Activated gamma-delta T cell (primary cell): Measurements from ENCODE around the gene VPS26A.
"Not testable (repeated sequence)": the region's sequence is repeated elsewhere in the genome, so short reads cannot be mapped to it uniquely, and the experiment has no call there.

Source experiments
- DNase-seq: peaks from one replicate; lab custom pipeline; 2025; lab: John Stamatoyannopoulos, UW

Gene VPS26A

DNA sequence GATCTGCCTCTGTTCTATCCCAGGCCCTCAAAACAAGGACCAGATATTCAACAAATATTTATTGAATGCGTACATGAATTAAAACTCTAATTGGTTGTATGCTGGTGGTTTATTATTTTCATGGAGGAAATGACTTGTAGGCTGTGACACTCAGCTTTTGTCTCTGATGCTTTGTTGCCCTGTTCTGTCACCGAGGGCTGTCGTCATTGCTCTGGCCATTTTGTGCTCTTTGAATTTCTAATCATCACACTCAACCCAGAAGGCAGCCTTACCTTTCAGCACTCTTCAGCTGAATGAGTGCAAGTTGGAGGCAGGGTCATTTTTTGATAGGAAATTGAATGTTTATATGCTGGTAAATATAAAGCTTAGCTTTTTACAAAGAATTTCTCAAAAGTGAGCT, 21.5 kb upstream of the VPS26A start:
- DNase-seq = no peak

DNA sequence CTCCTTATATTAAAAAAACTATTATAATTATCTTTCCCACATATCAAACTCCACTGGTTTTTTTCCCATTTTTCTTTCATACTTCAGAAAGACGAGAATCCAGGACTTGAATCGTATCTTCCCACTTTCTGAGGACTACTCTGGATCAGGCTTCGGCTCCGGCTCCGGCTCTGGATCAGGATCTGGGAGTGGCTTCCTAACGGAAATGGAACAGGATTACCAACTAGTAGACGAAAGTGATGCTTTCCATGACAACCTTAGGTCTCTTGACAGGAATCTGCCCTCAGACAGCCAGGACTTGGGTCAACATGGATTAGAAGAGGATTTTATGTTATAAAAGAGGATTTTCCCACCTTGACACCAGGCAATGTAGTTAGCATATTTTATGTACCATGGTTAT, 20.2 kb upstream of the VPS26A start:
- no peak for DNase-seq

DNA sequence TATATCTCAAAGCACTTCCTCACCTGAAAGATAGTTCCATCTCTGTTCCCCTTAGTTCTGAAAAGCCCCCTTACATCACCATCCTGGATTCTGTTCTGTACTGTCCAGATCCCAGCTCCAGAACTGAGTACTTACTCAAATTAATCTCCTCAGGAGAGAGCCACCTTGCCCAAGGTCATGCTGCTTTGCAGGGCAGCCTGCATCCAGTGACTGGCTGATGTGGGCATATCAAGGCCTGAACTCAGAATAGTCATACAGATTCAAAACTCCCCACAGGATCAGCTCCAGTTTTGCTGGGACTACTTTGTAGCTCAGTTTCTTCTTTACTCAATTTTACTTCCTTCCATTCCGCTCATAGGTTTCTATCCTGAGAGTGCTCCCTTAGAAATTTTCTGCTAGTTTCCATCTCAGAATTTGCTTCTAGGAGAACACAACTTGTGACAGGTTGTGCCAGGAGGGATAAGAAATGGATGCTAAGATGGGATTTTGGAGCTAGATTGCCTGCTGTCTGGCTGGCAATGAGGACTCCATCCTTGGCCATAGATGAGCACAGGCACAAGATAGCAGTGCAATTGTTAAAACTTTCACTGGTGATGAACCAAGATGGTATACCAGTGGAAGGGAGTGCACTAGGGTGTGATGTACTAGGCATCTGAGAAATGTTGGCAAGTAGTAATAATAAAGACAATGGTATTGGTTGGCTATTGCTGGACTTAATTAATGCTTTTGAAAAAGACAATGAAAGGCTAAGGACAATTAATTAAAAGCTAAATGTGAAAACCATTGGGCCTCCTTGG, 18.8 kb upstream of the VPS26A start:
- no peak for DNase-seq

DNA sequence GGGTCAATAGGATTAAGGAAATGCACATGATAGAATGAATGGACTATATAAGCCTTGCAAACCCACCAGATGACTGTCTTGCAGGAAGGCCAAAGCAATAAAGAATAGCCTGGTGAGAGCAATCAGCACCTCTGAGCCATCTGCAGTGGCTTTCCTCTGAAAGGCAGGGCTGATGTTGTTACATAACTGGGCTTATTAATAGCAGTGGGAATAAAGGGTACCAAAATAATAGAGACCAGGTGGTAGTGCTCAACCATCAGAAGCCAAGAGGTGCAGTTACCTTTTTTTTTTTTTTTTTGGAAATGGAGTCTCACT, 16.8 kb upstream of the VPS26A start:
- no peak for DNase-seq

DNA sequence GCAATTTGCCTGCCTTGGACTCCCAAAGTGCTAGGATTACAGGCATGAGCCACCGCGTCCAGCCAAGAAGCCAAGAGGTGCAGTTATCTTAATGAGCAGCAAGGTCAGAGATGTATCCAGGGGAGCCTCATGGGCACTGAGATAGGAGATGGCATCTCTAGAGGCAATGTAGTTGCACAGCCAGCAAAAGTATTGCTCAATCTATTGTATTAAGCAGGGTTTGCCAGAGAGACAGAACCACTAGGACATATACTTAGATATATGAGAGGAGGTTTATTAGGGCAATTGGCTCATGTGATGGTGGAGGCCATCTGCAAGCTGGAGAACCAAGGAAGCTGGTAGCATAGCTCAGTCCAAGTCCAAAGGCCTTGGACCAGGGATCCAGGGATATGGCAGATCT, 16.3 kb upstream of the VPS26A start:
- no peak for DNase-seq

DNA sequence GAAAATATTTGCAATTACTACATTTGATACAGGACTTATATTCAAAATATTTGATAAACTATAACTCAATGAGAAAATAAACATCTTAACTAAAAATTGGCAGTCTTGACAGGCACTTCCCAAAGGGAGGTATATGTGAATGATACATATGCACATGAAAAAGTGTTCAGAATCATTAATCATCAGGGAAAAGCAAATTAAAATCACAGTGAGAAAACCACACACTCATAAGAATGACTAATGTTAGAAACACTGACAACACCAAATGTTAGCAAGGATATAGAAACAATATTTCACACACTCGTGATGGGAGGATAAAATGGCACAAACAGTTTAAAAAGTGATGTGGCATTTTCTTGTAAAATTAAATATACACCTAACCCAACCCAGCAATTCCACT, 4.1 kb upstream of the VPS26A start:
- no peak for DNase-seq

DNA sequence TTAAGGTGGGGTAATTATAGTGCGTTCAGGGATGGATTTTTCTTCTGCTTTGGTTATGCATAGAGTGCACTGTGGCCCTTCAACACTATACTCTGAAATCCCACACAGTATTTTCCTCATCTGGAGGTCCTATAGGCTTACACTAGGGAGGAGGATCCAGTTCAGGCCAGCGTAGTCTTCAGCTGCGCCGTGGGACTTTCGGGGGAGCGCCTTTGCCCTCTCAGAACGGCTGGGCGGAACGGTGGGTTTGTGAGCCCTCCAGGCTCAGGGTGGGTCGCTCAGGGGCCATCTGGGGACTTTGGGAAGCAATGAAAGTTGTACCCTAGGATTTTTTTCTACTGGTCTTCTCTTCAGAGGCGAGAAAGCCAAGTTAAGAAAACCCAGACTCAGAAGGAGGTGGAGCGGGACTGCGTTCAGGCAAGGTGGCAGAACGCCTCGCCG, 652 bp upstream of the VPS26A start:
- DNase-seq = no peak

DNA sequence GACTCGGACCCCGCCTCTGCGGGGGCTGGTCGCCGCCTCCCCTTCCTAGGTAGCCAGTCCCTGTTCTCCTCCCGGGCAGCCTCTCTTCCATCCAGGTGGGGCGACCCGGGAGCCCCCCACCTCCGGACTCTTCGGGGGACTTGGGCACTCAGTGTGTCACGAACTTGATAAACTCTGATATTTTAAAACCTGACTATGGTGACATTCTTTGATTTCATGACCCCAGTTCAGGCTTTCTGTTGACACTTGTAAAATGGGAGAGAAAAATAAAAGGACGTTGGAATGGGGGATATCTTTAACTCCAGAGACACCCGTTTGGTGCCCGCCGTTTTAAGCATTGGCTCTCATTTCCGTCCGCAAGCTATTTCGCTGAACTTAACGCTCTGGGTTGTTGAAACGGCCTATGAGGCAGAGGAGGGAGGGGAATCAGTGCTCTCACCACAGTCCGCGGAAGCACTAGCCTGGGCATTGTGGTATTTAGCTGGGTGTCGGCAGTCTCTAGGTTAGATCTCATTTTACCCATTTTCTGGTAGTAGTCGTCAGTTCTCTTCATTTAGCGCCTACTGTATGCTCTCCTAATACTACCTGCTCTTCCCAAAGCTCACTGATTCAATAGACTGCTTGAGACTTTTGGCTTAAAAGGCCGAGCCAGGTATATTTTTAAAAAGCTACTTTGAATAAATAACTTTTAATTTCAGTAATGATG, 738 bp downstream of the VPS26A start:
- DNase-seq = no peak

DNA sequence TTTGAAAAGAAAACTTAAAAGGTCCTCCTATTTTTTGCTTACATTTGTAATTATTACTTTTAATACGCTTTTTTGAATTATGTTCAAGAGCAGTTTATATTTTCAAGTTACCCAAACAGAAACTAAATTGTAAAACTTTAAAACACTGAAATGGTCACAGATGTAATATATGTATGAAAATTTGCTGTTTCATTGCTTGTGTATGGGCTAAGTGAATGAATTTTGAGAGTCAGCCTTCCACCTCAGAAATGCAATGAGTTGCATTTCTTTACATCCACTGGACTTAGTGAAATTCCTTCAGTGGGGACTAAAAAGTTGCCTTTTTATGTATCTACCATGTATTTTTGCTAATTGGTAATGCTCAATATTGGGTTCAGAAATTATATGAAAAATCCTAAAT, 1.6 kb downstream of the VPS26A start:
- DNase-seq = no peak

DNA sequence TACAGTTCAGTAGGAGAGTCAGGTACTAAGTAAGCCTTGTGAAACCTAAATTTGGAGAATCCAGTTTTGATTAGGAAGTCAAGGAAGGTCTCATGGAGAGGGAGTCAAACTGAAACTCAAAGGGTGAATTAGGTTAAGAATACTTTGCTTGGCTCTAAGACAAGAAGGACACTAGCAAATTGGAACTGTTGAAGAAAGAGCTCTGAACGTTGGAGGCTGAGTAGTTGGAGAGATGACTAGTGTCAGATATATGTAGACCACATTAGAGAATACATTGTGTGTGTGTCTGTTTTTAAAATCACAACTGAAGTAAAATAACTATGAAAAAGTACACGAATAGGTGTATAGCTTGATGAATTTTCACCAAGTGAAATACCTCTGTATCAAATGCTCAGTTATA, 6.3 kb downstream of the VPS26A start:
- no peak for DNase-seq

DNA sequence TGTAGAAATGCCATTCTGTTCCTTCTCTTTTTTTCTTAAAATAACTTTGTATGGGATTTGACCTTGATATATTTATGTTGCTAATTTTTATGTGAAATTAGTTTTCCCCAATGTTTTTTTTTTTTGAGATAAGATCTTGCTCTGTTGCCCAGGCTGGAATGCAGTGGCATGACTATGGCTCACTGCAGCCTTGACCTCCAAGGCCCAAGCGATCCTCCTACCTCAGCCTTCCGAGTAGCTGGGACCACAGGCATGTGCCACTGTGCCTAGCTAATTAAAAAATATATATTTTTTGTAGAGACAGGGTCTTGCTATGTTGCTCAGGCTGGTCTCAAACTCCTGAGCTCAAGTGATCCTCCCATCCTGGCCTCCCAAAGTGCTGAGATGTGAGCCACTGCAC, 16.0 kb downstream of the VPS26A start:
- DNase-seq = no peak

DNA sequence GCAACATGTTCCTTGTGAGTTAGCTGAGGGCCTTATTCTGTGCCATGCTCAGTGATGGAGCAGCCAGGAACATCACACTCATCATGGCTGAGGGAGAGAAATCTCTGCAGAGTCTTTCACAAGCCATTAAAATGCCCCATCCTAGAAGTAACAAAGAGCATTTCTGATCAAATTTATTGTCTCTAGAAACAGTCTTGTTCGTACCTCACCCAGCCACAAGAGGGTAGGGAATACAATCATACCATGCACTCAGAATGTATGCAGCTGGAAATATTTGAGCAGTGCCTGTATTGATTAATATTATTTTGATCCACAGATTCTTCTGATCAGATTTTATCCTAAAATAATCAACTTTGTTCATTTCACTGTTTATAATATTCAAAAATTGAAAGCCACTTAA, 17.3 kb downstream of the VPS26A start:
- no peak for DNase-seq

DNA sequence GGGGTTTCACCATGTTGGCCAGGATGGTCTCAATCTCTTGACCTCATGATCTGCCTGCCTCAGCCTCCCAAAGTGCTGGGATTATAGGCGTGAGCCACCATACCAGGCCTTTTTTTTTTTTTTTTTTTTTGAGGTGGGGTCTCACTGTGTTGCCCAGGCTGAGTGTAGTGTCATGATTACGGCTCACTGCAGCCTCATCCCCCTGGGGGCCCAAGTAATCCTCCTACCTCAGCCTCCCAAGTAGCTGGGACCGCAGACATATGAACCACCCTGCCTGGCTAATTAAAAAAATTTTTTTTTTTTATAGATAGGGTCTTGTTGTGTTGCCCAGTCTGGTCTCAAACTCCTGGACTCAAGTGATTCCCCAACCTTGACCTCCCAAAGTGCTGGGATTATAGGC, 18.1 kb downstream of the VPS26A start:
- not testable (repeated sequence) for DNase-seq

DNA sequence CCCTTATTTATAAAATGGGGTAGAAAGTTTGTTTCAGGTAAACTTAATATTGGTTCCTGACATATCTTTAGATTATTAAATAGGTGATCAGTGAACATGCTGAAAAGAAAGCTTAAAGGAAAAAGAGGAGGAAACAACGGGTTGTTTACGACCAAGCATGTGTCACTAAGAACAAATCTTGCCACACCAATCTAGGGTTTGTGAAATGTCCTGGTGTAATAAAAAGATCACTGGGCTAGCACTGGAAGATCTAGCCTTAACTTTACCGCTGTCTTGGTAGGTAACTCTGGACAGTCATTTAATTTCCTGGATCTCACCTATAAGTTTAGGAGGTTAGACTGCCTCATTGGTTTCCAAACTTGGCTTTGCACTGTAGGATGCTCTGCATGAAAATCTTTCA, 19.0 kb downstream of the VPS26A start:
- no peak for DNase-seq

DNA sequence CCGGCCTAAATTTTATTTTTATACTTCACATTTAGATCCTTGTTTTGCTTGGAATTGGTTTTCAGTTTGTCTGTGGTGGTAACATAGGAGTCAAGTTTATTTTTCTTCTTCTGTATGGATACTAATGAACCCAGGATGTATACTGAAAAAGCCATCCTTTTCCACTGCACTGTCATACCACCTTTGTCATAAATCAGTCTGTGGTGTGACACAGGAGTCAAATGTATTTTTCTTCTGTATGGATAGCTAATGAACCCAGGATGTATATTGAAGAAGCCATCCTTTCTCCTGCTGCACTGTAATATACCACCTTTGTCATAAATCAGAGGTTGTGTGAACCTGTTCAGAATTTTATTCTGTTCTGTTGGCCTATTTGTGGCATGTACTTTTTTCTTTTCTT, 21.4 kb downstream of the VPS26A start:
- DNase-seq = no peak

DNA sequence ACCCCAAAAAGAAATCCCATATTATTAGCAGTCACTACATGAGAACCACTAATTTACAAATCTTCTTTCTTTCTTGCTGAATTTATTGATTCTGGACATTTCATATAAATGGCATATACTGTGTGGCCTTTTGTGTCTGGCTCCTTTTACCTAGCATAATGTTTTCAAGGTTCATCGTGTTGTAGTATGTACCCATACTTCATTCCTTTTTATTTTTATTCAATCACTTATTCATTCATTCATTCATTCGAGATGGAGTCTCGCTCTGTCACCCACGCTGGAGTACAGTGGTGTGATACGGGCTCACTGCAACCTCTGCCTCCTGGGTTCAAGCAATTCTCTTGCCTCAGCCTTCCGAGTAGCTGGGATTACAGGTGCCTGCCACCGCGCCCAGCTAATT, 21.9 kb downstream of the VPS26A start:
- no peak for DNase-seq

DNA sequence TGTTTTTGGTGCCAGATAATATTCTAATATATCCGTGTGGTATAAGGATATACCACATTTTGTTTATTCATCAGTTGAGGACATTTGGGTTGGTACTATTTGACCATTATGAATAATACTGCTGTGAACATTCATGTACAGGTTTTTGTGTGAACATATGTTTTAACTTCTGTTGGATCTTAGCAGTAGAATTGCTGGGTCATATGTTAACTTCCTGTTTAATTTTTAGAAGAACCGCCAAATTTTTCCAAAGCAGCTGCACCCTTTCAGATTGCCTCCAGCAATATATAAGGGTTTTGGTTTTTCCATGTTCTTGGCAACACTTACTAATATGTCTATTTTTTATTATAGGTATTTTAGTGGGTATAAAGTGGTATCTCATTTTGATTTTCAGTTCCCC, 22.8 kb downstream of the VPS26A start:
- no peak for DNase-seq

DNA sequence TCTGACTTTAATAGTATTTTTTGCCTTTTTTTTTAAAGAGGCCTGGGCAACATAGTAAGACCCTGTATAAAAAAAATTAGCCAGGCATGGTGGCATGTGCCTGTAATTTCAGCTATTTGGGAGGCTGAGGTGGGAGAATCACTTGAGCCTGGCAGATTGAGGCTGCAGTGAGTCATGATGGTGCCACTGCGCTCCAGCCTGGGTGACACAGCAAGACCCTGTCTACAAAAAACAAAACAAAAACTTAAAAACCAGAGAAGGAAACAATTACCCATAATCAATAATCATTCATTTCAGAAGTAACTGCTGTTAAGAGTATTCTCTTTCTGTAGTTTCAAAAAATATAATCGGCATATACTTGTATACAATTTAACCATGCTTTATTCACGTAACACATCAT, 28.0 kb downstream of the VPS26A start:
- DNase-seq = no peak

DNA sequence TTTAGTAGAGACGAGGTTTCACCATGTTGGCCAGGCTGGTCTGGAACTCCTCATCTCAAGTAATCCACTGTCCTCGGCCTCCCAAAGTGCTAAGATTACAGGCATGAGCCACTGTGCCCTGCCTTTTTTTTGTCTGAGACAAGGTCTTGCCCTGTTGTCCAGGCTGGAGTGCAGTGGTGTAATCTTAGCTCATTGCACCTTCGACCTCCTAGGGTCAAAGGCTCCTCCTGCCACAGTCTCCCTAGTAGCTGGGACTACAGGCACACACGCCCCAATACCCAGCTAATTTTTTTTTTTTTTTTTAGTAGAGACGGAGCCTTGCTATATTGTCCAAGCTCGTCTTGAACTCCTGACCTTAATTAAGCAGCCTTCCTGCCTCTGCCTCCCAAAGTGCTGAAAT, 29.2 kb downstream of the VPS26A start:
- no peak for DNase-seq

DNA sequence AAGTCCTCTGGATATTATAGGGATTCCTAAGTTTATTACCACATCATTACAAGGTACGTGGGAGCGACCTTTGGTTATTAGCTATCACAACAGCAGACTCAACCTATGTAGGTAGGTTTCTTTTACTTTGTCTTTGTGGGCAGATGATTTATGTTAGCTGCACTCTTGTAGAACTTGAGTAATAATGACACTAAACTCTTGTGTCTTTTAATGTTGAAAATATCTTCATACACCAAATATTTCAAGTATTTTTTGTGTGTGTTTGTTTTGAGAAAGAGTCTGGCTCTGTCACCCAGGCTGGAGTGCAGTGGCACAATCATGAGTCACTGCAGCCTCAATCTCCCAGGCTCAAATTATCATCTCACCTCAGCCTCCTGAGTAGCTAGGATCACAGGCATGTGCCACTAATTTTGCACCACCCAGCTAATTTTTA, 36.8 kb downstream of the VPS26A start:
- no peak for DNase-seq

DNA sequence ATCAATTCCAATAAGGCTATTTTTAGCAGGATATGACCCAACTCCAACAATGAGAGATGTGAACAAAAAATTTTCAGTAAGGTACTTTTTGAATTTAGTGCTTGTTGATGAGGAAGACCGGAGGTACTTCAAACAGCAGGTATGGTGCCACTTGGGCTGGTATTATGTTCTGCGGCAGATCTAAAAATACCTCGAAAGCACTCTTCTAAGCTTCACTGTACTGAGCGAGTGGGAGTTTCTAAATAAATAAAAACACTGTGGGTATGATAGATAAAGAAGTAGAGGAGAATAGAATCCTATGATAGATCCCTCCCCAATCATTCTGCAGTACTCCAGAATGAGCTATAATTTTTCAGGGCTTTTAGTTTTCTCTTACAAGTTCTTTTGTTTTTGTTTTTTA, 44.5 kb downstream of the VPS26A start:
- DNase-seq = no peak

DNA sequence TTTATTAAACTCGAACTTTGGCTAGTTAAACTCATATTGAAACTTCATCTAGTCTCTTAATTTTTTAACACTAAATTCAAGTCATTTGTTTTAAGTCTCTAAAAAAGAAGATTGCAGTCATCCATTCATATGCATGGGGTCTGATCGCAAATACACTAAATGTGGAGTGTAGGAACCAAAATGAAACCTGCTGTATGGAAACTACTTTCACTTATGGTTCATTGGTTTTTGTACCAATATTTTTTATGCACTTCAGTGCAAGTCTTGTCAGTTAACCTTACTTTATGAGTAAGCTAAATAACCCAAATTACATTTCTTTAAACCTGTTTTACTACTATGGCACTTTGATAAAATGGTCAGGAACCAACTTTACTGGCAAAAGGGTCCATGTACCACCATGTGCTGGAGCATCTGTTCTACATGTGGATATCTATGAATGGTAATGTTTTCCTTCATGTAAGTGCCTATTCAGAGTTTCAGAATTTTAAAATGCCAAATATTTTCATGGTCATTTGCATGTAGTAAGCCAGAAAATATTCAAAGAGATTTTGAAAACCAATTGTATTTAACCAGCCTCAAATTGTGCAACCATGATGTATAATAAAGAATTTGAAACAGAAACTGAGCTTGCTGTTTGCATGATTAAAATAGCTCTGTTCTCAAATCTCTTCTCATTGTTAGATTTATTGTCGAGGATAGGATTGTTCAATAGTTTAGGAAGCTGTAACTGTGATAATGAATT, 48.4 kb downstream of the VPS26A start:
- DNase-seq = no peak

DNA sequence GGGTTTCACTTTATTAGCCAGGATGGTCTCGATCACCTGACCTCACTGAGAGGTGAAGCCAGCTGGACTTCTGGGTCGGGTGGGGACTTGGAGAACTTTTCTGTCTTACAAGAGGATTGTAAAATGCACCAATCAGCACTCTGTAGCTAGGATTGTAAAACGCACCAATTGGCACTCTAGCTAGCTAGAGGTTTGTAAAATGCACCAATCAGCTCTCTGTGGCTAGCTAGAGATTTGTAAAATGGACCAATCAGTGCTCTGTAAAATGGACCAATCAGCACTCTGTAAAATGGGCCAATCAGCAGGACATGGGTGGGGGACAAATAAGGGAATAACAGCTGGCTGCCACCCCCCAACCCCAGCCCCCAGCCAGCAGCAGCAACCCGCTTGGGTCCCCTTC, 51.3 kb downstream of the VPS26A start:
- not testable (repeated sequence) for DNase-seq
